Measurements from ENCODE around the gene GMPR2.

DNA sequence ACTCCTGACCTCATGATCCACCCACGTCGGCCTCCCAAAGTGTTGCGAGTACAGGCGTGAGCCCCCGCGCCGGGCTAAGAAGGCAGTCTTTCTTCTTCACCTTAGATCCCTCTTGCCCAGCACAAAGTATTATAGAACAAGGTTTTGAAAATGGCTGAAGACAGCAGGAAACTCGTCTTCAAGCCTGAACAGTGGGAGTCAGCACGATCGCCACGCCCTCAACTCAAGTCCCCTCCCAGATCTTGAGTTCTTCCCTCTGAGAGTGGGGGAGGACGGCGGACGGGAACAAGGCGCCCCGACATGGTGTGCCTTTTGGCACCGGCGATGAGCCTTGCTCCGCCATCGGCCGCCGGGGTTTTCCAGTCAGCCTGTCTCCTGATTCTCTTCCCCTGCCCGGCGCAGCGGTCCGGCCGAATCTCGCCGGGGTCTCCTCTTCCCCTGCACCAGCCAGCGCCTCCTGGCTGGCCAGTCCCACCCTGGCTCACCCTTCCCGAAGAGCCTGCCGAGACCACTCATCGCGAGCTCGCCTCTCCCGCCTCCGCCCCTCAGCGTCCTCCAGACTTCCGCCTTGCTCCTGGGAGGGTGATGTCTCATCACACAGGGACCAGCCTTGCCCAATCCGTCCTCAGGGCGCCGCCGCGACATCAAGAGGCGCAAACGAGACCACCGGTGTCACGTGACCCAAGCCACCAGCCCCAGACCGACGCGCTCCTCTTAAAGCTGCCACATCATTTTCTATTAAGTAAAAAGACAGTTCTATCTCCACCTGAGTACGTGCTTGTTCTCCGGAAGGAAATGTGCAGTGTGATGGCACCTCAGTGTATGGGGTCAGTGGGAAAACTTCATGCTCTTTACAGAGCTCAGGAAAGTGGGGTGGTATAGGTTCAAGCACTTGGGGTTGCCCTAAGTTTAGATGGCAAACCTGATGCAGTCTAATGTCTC, 19.5 kb upstream of the GMPR2 start, which contains the start of gene CHMP4A:
- TF ChIP-seq, protein P1, sequence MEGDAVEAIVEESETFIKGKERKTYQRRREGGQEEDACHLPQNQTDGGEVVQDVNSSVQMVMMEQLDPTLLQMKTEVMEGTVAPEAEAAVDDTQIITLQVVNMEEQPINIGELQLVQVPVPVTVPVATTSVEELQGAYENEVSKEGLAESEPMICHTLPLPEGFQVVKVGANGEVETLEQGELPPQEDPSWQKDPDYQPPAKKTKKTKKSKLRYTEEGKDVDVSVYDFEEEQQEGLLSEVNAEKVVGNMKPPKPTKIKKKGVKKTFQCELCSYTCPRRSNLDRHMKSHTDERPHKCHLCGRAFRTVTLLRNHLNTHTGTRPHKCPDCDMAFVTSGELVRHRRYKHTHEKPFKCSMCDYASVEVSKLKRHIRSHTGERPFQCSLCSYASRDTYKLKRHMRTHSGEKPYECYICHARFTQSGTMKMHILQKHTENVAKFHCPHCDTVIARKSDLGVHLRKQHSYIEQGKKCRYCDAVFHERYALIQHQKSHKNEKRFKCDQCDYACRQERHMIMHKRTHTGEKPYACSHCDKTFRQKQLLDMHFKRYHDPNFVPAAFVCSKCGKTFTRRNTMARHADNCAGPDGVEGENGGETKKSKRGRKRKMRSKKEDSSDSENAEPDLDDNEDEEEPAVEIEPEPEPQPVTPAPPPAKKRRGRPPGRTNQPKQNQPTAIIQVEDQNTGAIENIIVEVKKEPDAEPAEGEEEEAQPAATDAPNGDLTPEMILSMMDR (IDR thresholded peaks at IDR 0.05) = peak in 1 of 3 donors; percentile 88
- TF ChIP-seq POLR2A (IDR thresholded peaks at IDR 0.05) = peak in 1 of 2 donors; percentile 89
